Stimulated activated CD4-positive, alpha-beta T cell treated with anti-CD3 and anti-CD28 coated beads, Interleukin-1b, Interleukin-23, amount 100 ng/mL, for 48 hours (primary cell): Measurements from ENCODE around the gene GIPC2.
"Not testable (repeated sequence)": the region's sequence is repeated elsewhere in the genome, so short reads cannot be mapped to it uniquely, and the experiment has no call there.

ENCODE experiments used
- DNase-seq: peaks from one replicate; pipeline ENCODE4 v3.0.0-alpha.2; 2020

The GIPC2 gene

GRCh38 chr1:78045926-78046778 is at the start of gene GIPC2:
Gene GIPC2, plus strand, starts transcription at chr1:78045966. Its CDS starts 129 bp downstream, at chr1:78046095.
- DNase-seq = peak; percentile 42

DNA sequence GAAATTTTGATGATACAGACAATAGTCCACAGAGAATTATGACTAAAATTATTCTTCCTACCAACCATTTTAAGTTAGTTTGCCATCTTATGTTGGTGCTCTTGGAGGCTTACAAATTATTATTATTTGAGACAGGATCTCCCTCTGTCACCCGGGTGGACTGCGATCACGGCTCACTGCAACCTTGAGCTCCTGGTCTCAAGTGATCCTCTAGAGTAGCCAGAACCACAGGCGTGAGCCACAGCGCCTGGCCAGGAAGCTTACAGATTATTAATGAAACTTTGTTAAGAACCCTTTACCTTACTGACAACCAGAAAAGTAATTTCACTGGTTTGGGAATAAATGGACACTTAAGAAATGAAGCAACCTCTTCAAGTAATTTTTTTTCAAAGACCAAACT is 49.0 kb upstream of the GIPC2 start:
- no peak for DNase-seq

DNA sequence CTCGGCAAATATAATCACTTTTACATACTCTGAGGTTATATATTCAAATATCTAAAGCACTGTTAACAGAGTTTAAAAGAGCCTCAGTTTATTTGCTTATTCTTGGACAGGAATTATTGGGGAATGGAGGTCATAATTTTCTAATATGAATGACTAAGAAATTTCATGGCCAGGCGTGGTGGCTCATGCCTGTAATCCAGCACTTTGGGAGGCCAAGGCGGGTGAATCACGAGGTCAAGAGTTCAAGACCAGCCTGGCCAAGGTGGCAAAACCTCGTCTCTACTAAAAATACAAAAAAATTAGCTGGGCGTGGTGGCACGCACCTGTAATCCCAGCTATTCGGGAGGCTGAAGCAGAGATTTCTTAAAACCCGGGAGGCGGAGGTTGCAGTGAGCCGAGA is 45.2 kb upstream of the GIPC2 start:
- not testable (repeated sequence) for DNase-seq

DNA sequence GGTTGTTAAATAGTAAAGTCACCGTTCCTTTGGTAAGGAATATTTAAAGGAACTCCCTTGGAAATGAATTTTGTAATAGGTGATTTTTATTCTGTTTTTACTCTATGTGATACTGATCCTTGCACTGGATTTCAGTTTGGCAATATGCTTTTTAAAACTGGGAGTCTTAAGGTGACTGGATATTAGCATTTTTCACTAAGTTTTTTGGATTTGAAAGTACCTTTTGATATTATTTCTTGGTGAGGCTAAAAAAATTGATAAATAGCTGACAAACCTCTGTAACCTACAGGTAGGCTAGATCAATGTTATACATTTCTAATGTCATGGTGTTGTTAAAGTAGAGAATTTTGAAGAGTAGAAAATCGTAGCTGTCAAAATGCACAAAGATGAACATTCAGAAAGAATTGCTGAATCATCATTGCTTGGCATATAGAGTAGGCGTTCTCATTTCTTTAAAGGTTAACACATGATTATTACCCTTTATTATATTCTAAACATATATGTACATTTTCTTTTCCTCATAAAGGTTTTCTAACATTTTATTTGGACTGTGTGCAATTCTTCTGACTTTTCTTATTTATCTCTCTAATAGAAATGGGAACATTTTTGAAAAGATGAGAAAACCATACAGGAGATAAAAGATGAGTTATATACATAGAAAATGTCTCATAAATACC is 42.6 kb upstream of the GIPC2 start:
- no peak for DNase-seq

GRCh38 chr1:78003882-78004718 is 41.7 kb upstream of the GIPC2 start:
- DNase-seq = peak; percentile 54

- DNase-seq = peak; percentile 67
Measured at GRCh38 chr1:78004719-78005447, 40.9 kb upstream of the GIPC2 start, which contains the start of gene DNAJB4. Gene DNAJB4, plus strand, starts transcription at chr1:78004939. Its CDS starts 172 bp downstream, at chr1:78005111.

GRCh38 chr1:78005448-78005722 is 40.4 kb upstream of the GIPC2 start:
- DNase-seq = no peak

- no peak for DNase-seq
Measured at GRCh38 chr1:78005755-78006154, 40.0 kb upstream of the GIPC2 start.

- no peak for DNase-seq
Measured at GRCh38 chr1:78006521-78006920, 39.2 kb upstream of the GIPC2 start.

GRCh38 chr1:78007677-78008341 is 38.0 kb upstream of the GIPC2 start:
- no peak for DNase-seq

- DNase-seq = no peak
Measured at GRCh38 chr1:78009276-78009675, 36.5 kb upstream of the GIPC2 start.

DNA sequence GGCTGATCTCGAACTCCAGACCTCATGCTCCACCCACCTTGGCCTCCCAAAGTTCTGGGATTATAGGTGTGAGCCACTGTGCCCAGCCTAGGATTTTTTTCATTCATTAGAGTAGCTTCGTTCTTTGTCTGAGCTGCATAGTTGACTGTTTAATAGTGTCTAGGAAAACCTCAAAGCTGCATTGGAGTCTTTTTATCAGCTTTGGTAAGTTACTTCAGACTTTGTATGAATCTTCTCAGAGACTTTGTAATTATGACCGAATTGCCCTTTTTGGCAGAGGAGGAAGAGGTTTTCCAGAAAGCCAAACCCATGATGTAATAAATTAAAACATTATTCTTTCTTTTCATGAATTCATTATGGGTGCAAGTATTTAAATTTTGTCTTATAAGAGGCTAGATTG is 35.9 kb upstream of the GIPC2 start:
- no peak for DNase-seq

DNA sequence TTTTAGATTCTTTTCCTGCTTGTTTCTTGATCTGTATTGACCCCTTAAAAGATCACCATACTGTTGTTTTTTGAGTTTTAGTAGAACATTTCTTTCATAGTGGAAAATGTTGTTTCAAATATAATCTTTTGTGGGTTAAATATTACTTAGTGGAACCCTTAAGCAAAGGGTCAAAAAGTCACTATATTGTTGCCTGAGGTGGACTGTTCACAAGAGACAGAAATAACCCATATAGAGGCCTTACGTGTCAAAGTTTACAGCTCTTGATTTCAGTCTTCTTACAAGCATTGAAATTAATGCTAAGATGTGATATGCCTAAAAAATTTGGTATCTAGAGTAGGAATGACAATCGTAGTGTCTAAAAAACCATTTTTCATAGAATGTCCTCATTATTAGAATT is 34.7 kb upstream of the GIPC2 start:
- DNase-seq = no peak

GRCh38 chr1:78015148-78015547 is 30.6 kb upstream of the GIPC2 start:
- no peak for DNase-seq

DNA sequence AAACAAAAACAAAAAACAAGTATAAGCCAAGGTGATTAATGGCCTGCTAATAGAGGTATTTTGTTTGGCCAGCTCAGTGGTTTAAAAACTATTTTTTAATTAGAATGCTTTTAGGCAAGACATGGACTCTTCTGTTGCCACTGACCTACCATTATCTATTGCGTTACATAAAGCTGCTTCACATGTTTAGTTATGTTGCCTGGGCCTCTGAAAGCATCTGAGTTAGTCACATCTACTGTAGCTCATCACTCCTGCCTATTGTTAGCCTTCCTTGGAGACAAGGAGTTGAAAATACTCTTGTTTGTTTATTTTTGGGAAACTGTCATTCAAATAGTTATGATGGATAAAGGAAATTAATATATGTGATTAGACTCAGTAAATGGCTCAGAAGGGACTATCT is 26.7 kb upstream of the GIPC2 start:
- no peak for DNase-seq

DNA sequence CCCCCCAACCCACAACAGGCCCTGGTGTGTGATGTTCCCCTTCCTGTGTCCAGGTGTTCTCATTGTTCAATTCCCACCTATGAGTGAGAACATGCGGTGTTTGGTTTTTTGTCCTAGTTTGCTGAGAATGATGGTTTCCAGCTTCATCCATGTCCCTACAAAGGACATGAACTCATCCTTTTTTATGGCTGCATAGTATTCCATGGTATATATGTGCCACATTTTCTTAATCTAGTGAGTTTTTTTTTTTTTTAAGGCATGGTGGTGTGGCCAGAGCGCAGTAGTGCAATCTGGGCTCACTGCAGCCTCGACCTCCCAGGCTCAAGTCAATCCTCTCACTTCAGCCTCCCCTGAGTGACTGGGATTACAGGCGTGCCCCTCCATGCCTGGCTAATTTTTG is 24.6 kb upstream of the GIPC2 start:
- not testable (repeated sequence) for DNase-seq

GRCh38 chr1:78029793-78030192 is 16.0 kb upstream of the GIPC2 start:
- DNase-seq = no peak

DNA sequence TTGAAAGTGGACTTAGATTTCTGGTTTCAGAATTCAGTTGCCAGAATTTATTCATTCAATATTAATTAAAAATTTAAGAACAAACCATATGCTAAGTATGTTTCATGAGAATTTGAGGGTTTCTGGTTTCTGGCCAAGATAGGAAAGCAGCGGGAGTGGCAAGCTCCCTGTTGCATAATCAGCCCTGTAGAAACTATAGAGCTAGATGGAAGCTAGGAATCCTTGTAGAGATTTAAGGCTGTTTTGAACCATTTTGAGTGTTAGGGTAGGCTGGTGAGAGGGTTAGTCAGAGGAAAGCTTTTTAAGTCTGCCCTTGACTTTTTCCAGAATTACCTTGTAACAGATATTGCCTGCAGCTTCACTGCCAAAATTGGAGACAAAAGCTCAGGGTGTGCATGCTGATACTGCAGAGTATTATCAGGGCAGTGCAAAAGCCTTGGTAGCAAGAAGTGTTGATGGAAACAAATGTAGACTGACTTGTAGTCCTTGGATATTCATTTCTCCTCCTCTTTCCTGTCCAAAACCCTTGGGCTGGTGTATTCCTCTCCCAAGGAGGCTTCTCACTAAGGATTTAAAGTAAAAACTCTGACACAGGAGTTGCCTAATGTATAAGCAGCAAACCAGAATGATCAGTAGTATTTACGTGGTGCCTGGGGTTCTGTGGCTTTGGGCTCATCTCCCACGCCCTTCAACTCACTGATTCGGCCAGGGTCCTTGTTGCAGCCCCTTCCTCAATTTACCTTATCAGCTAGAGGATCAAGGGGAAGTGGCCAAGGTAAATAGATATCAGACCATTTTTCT is 12.6 kb upstream of the GIPC2 start:
- DNase-seq = no peak

- DNase-seq = no peak
Measured at GRCh38 chr1:78033797-78034172, 12.0 kb upstream of the GIPC2 start.

DNA sequence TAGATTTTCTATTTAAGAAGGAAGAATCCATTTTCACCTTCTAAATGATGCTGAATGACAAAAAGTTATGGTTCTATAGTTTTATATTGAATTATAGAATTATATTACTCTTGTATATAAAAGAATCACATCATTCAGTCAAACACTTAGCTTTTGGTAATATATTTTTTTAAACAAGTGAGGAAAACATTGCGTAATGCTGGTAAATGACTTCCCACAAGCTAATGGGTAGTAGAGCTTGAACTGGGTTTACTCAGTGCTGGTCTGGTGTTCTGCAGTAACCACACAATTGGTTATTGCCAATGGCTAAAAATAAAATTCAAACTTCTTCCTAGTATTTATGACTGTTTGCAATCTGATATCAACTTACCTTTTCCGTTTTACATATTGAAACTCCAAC is 10.6 kb upstream of the GIPC2 start:
- DNase-seq = no peak

GRCh38 chr1:78036450-78036849 is 9.3 kb upstream of the GIPC2 start:
- DNase-seq = no peak

- no peak for DNase-seq
Measured at GRCh38 chr1:78038071-78038470, 7.7 kb upstream of the GIPC2 start.
